SK-N-SH treated with all-trans-retinoic acid at 6 μM for 48 hours (cell line): ENCODE data around the gene IL22RA2.

Source experiments
- ATAC-seq: fragments of 200-7000 bp; cut with Tn5 transposase; 3 replicates; pipeline ENCODE4 v1.9.1; 2020; ENCODE audit warnings: mild to moderate bottlenecking, moderate library complexity
- ARNTL ChIP-seq: fragments of 450-650 bp; formaldehyde crosslinking; IDR thresholded peaks from 2 replicates; pipeline ENCODE4 v1.5.0; 2020; ENCODE audit warnings: low read depth, mild to moderate bottlenecking, moderate library complexity, borderline replicate concordance
- BACH2 ChIP-seq: fragments of 250-450 bp; sonication (Bioruptor Pico); IDR thresholded peaks from 2 replicates; pipeline ENCODE4 v1.9.0; 2021; ENCODE audit warnings: mild to moderate bottlenecking, borderline replicate concordance
- CSDC2 ChIP-seq: fragments of 250-450 bp; sonication (Bioruptor Pico); IDR thresholded peaks from 2 replicates; pipeline ENCODE4 v1.5.0; 2020; ENCODE audit warnings: mild to moderate bottlenecking, moderate library complexity
- GLIS3 ChIP-seq: fragments of 250-450 bp; sonication (Bioruptor Pico); IDR thresholded peaks from 2 replicates; pipeline ENCODE4 v1.5.0; 2020; ENCODE audit warnings: mild to moderate bottlenecking, moderate library complexity
- ISL1 ChIP-seq: fragments of 250-450 bp; sonication (Bioruptor Pico); IDR thresholded peaks from 2 replicates; pipeline ENCODE4 v2.1.2; 2022; ENCODE audit warnings: mild to moderate bottlenecking, moderate library complexity
- OSR1 ChIP-seq: fragments of 250-450 bp; sonication (Bioruptor Pico); IDR thresholded peaks from 2 replicates; pipeline ENCODE4 v1.8.0; 2022; ENCODE audit warnings: moderate library complexity, mild to moderate bottlenecking, inconsistent platforms
- PPARA ChIP-seq: fragments of 250-450 bp; sonication (Bioruptor Pico); IDR thresholded peaks from 2 replicates; pipeline ENCODE4 v1.5.0; 2020; ENCODE audit warnings: mild to moderate bottlenecking, borderline replicate concordance
- RARB ChIP-seq: fragments of 250-450 bp; sonication (Bioruptor Pico); IDR thresholded peaks from 2 replicates; pipeline ENCODE4 v1.8.0; 2021; ENCODE audit warnings: mild to moderate bottlenecking, moderate library complexity
- SNAI2 ChIP-seq: fragments of 250-450 bp; sonication (Bioruptor Pico); IDR thresholded peaks from 2 replicates; pipeline ENCODE4 v1.5.0; 2020; ENCODE audit warnings: mild to moderate bottlenecking, moderate library complexity
- TCF4 ChIP-seq: fragments of 250-450 bp; sonication (Bioruptor Pico); IDR thresholded peaks from 2 replicates; pipeline ENCODE4 v1.8.0; 2021; ENCODE audit warnings: mild to moderate bottlenecking, moderate library complexity, borderline replicate concordance
- TOX ChIP-seq: fragments of 250-450 bp; sonication (Bioruptor Pico); IDR thresholded peaks from 2 replicates; pipeline ENCODE4 v1.8.0; 2021; ENCODE audit warnings: mild to moderate bottlenecking, moderate library complexity, borderline replicate concordance
- TSHZ2 ChIP-seq: fragments of 250-450 bp; sonication (Bioruptor Pico); IDR thresholded peaks from 2 replicates; pipeline ENCODE4 v1.5.0; 2020; ENCODE audit warnings: mild to moderate bottlenecking, moderate library complexity
- ZC3H10 ChIP-seq: fragments of 250-450 bp; sonication (Bioruptor Pico); IDR thresholded peaks from 2 replicates; pipeline ENCODE4 v1.5.1; 2021; ENCODE audit warnings: mild to moderate bottlenecking, moderate library complexity
- ZFP3 ChIP-seq: fragments of 250-450 bp; sonication (Bioruptor Pico); IDR thresholded peaks from 2 replicates; pipeline ENCODE4 v1.5.0; 2020; ENCODE audit warnings: mild to moderate bottlenecking, moderate library complexity
- ZFP30 ChIP-seq: fragments of 450-650 bp; formaldehyde crosslinking; IDR thresholded peaks from 2 replicates; pipeline ENCODE4 v1.5.0; 2022; ENCODE audit warnings: mild to moderate bottlenecking, moderate library complexity
- ZNF565 ChIP-seq: fragments of 450-650 bp; formaldehyde crosslinking; conservative IDR thresholded peaks from 2 replicates; pipeline ENCODE4 v1.5.0; 2020; ENCODE audit warnings: low read depth, mild to moderate bottlenecking, moderate library complexity
- ZNF70 ChIP-seq: fragments of 450-650 bp; formaldehyde crosslinking; IDR thresholded peaks from 2 replicates; pipeline ENCODE4 v1.5.0; 2020; ENCODE audit warnings: mild to moderate bottlenecking, moderate library complexity
- TF ChIP-seq, protein P1 (sequence below): fragments of 250-450 bp; sonication (Bioruptor Pico); IDR thresholded peaks from 2 replicates; pipeline ENCODE4 v1.5.1; 2020; ENCODE audit warnings: low read depth, mild to moderate bottlenecking, moderate library complexity
- TF ChIP-seq, protein P2 (sequence below): fragments of 250-450 bp; sonication (Bioruptor Pico); IDR thresholded peaks from 2 replicates; pipeline ENCODE4 v1.5.1; 2021; ENCODE audit warnings: mild to moderate bottlenecking, moderate library complexity

The IL22RA2 gene

DNA sequence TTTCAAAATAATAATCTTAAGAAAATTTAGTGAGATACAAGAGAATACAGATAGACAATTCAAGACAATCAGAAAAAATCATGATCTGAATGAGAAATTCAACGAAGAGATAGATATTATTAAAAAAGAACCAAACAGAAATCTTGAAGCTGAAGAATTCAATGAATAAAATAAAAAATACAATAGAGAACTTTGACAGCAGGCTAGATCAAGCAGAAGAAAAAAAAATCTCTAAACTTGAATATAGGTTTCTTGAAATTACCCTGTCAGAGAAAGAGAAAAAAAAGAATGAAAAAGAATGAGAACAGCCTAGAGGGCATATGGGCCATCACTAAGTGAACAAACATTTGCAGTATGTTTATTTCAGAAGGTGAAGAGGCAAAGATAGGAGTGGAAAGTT, 39.0 kb downstream of the IL22RA2 start:
- no peak for TF ChIP-seq BACH2
- TF ChIP-seq, protein P1, sequence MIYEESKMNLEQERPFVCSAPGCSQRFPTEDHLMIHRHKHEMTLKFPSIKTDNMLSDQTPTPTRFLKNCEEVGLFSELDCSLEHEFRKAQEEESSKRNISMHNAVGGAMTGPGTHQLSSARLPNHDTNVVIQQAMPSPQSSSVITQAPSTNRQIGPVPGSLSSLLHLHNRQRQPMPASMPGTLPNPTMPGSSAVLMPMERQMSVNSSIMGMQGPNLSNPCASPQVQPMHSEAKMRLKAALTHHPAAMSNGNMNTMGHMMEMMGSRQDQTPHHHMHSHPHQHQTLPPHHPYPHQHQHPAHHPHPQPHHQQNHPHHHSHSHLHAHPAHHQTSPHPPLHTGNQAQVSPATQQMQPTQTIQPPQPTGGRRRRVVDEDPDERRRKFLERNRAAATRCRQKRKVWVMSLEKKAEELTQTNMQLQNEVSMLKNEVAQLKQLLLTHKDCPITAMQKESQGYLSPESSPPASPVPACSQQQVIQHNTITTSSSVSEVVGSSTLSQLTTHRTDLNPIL (CRISPR knock-in tag): no peak
- TF ChIP-seq TSHZ2 (CRISPR knock-in tag): no peak
- no peak for TF ChIP-seq OSR1
- TF ChIP-seq, protein P2, sequence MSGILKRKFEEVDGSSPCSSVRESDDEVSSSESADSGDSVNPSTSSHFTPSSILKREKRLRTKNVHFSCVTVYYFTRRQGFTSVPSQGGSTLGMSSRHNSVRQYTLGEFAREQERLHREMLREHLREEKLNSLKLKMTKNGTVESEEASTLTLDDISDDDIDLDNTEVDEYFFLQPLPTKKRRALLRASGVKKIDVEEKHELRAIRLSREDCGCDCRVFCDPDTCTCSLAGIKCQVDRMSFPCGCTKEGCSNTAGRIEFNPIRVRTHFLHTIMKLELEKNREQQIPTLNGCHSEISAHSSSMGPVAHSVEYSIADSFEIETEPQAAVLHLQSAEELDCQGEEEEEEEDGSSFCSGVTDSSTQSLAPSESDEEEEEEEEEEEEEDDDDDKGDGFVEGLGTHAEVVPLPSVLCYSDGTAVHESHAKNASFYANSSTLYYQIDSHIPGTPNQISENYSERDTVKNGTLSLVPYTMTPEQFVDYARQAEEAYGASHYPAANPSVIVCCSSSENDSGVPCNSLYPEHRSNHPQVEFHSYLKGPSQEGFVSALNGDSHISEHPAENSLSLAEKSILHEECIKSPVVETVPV: no peak
- no peak for TF ChIP-seq ARNTL (CRISPR knock-in tag)
- TF ChIP-seq PPARA (CRISPR knock-in tag): no peak
- TF ChIP-seq ZNF70: no peak
- TF ChIP-seq ZC3H10 (CRISPR knock-in tag): no peak
- no peak for TF ChIP-seq TCF4 (CRISPR knock-in tag)
- TF ChIP-seq SNAI2 (CRISPR knock-in tag): no peak
- no peak for TF ChIP-seq ZNF565 (CRISPR knock-in tag)
- TF ChIP-seq TOX (CRISPR knock-in tag): no peak
- no peak for TF ChIP-seq ISL1 (CRISPR knock-in tag)
- no peak for TF ChIP-seq CSDC2 (CRISPR knock-in tag)
- ATAC-seq: no peak

DNA sequence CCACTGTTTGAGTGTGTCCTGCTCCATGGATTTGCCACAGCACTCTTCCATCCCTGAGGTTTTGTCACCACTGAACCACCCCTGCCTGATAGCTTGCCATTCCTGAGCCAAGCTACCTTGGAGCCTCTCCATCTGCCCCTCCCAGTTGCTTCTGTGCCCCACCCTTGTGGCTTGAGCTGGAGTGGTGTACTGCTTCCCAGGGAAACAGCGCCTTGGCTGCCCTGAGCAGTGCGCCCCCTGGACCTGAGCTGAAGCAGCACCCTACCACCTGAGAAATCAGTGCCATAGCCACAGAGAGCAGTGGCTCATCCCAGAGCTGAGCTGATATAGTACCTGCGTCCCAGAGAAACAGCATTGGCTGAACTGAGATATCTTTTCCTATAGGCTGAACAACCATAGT, 40.3 kb downstream of the IL22RA2 start:
- TF ChIP-seq TSHZ2 (CRISPR knock-in tag) (no peak), PPARA (CRISPR knock-in tag) (no peak)
- no peak for ATAC-seq

- no peak for ATAC-seq
- TF ChIP-seq PPARA (CRISPR knock-in tag): no peak
- TF ChIP-seq TCF4 (CRISPR knock-in tag): no peak
- TF ChIP-seq ZFP30: no peak
- no peak for TF ChIP-seq TSHZ2 (CRISPR knock-in tag)
- TF ChIP-seq SNAI2 (CRISPR knock-in tag): no peak
- no peak for TF ChIP-seq ZC3H10 (CRISPR knock-in tag)
- no peak for TF ChIP-seq ZNF70
- TF ChIP-seq ZFP3 (CRISPR knock-in tag): no peak
- TF ChIP-seq ZNF565 (CRISPR knock-in tag): no peak
- no peak for TF ChIP-seq ISL1 (CRISPR knock-in tag)
- no peak for TF ChIP-seq RARB (CRISPR knock-in tag)
- no peak for TF ChIP-seq GLIS3
- TF ChIP-seq ARNTL (CRISPR knock-in tag): no peak
- TF ChIP-seq OSR1: no peak
Measured at GRCh38 chr6:137126875-137127485, 46.5 kb downstream of the IL22RA2 start.
